ENCODE data around the gene AQP2.

Gene AQP2

DNA sequence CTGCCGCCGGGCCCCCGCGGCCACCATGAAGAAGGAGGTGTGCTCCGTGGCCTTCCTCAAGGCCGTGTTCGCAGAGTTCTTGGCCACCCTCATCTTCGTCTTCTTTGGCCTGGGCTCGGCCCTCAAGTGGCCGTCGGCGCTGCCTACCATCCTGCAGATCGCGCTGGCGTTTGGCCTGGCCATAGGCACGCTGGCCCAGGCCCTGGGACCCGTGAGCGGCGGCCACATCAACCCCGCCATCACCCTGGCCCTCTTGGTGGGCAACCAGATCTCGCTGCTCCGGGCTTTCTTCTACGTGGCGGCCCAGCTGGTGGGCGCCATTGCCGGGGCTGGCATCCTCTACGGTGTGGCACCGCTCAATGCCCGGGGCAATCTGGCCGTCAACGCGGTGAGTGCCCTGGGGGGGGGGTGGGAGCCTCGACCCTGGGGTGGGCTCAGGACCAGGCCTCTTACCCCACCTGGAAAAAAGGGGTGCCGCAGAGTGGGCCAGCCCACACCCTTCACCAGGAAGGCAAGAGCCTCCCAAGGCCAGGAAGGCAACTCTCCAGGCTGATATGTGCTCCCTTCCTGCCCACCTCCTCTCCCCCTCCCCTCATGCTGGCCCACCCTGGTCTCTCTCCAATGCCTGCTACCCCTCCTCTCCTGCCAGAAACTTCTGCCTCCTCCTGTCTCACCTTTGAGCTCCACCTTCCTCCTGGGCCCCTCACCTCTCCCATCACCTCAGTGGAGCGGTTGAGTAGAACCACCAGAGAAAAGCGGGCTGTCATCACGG, 11.6 kb downstream of the AQP2 start:
- peaks cover 43% of the 10 kb centered on the region for H3K4me1 ChIP-seq
- H3K36me3 ChIP-seq = no peaks in the 10 kb centered on the region
- H3K4me3 ChIP-seq = peak overlapping the region; percentile 66; the same call in 1 of the 2 replicates
- no peaks in the 10 kb centered on the region for H4K20me1 ChIP-seq
- H3K9me3 ChIP-seq = no peaks in the 10 kb centered on the region
- no peak overlapping the region for H3K9ac ChIP-seq
- H3K27me3 ChIP-seq = peaks cover 95% of the 10 kb centered on the region
- no peak overlapping the region for H3K27ac ChIP-seq
- no peak for TF ChIP-seq Cebpa-rat (IDR thresholded peaks at IDR 0.05)
- H3K4me2 ChIP-seq = peak overlapping the region; percentile 34; the same call in 1 of the 2 replicates

DNA sequence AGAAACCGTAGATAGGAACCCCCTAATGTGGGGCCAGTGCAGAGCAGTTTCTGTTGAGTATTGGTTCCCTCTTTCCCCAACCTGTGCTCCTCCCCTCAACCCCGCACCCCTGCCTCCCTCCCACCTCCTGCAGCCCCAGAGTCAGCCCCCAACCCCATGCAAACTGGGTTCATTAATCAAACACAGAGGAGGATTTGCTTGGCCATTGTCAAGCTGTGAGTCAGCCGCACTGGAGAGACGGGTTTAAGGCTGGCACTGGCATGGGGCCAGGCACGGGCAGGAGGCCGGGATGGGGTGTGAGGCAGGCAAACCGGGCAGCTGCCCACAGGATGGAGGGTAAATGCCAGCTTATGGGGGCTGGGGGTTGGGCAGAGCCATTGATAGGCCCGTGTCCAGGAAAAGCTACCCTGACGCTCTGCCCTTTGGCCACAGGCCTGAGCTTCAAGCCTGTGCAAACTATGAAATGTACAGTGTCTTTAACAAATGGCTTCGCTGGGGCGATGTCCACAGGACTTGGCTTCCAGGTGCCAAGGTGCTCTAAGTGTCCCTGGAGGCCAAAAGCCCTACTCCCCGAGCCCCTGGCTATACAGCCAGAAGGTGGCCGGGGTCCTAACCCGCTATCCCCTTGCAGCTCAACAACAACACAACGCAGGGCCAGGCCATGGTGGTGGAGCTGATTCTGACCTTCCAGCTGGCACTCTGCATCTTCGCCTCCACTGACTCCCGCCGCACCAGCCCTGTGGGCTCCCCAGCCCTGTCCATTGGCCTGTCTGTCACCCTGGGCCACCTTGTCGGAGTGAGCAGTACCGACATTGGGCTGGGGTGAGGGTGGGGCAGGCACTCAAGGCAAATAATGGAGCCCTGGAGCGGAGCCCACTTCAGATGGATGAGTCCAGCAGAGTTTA, 12.6 kb downstream of the AQP2 start:
- no peaks in the 10 kb centered on the region for H4K20me1 ChIP-seq
- peaks cover 49% of the 10 kb centered on the region for H3K4me1 ChIP-seq
- H3K9me3 ChIP-seq = no peaks in the 10 kb centered on the region
- H3K4me3 ChIP-seq = no peak overlapping the region
- TF ChIP-seq Cebpa-rat (IDR thresholded peaks at IDR 0.05) = no peak
- no peaks in the 10 kb centered on the region for H3K36me3 ChIP-seq
- H3K27ac ChIP-seq = no peak overlapping the region
- H3K9ac ChIP-seq = no peak overlapping the region
- peaks cover 92% of the 10 kb centered on the region for H3K27me3 ChIP-seq
- H3K4me2 ChIP-seq = no peak overlapping the region

- Histone ChIP-seq H3K36me3 (no peaks in the 10 kb centered on the region), H3K27me3 (peaks cover 86% of the 10 kb centered on the region), H3K9ac (no peak overlapping the region), H3K9me3 (no peaks in the 10 kb centered on the region), H3K4me2 (peak overlapping the region; percentile 50), H3K27ac (no peak overlapping the region), H3K4me1 (peaks cover 48% of the 10 kb centered on the region), H3K4me3 (no peak overlapping the region), H4K20me1 (no peaks in the 10 kb centered on the region)
- TF ChIP-seq Cebpa-rat (IDR thresholded peaks at IDR 0.05) = no peak
These were observed 13.7 kb downstream of the AQP2 start for GRCh38 chr12:49963976-49964815.

DNA sequence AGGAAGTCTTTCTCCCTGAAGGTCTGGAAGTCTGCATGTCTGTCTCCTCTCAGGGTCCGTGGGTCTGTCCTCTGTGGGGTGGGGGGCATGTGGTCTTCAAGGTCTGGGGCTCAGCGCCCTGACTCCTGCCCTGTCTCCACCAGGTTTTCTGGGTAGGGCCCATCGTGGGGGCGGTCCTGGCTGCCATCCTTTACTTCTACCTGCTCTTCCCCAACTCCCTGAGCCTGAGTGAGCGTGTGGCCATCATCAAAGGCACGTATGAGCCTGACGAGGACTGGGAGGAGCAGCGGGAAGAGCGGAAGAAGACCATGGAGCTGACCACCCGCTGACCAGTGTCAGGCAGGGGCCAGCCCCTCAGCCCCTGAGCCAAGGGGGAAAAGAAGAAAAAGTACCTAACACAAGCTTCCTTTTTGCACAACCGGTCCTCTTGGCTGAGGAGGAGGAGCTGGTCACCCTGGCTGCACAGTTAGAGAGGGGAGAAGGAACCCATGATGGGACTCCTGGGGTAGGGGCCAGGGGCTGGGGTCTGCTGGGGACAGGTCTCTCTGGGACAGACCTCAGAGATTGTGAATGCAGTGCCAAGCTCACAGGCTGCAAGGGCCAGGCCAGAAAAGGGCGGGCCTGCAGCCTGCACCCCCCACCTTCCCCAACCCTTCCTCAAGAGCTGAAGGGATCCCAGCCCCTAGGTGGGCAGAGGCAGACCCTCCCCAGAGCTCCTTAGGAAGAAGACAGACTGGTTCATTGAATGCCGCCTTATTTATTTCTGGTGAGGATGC, 14.5 kb downstream of the AQP2 start:
- no peaks in the 10 kb centered on the region for H3K9me3 ChIP-seq
- H4K20me1 ChIP-seq = no peaks in the 10 kb centered on the region
- TF ChIP-seq Cebpa-rat (IDR thresholded peaks at IDR 0.05) = no peak
- H3K4me3 ChIP-seq = no peak overlapping the region
- no peak overlapping the region for H3K27ac ChIP-seq
- peaks cover 48% of the 10 kb centered on the region for H3K4me1 ChIP-seq
- no peaks in the 10 kb centered on the region for H3K36me3 ChIP-seq
- no peak overlapping the region for H3K9ac ChIP-seq
- peaks cover 83% of the 10 kb centered on the region for H3K27me3 ChIP-seq
- peak overlapping the region; percentile 50 for H3K4me2 ChIP-seq

- H3K4me3 ChIP-seq = no peak overlapping the region
- H3K4me2 ChIP-seq = no peak overlapping the region
- H4K20me1 ChIP-seq = no peaks in the 10 kb centered on the region
- H3K27ac ChIP-seq = no peak overlapping the region
- TF ChIP-seq Cebpa-rat (IDR thresholded peaks at IDR 0.05) = no peak
- no peaks in the 10 kb centered on the region for H3K36me3 ChIP-seq
- no peak overlapping the region for H3K9ac ChIP-seq
- peaks cover 43% of the 10 kb centered on the region for H3K4me1 ChIP-seq
- H3K27me3 ChIP-seq = peaks cover 77% of the 10 kb centered on the region
- H3K9me3 ChIP-seq = no peaks in the 10 kb centered on the region
These were observed 15.3 kb downstream of the AQP2 start for GRCh38 chr12:49965836-49966235.

DNA sequence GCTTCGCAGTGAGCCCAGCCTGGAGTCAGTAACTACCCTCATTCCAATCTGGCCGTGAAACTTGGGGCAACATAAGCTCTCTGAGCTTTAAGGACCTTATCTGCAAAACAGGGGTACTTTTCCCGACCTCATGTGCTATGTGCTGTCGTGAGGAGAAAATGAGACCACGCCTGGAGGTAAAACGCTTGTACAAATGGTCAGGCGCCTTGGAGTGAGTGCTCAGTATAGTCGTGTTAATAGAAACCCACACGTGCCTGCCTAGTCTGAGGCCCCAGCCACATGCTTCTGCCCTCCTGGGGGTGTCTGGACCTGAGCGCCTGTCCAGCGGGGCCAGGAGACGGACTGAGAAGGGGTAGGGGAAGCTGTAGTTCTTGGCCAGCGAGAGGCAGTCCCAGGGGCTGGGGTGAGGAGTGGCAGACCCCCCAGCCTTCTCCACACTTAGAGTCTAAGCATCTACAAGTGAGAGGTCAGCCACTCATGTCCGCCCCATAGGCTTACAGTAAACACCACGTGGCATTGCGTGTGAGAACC, 16.0 kb downstream of the AQP2 start:
- Histone ChIP-seq H3K9ac (no peak overlapping the region), H3K27ac (no peak overlapping the region), H3K36me3 (no peaks in the 10 kb centered on the region), H3K4me3 (no peak overlapping the region), H3K4me1 (peaks cover 36% of the 10 kb centered on the region), H3K4me2 (peak overlapping the region; percentile 90), H4K20me1 (no peaks in the 10 kb centered on the region), H3K27me3 (peaks cover 70% of the 10 kb centered on the region), H3K9me3 (no peaks in the 10 kb centered on the region)
- no peak for TF ChIP-seq Cebpa-rat (IDR thresholded peaks at IDR 0.05)

- H3K9ac ChIP-seq = no peak overlapping the region
- peak overlapping the region; percentile 57 for H3K4me3 ChIP-seq
- no peak for TF ChIP-seq Cebpa-rat (IDR thresholded peaks at IDR 0.05)
- H3K4me1 ChIP-seq = peaks cover 37% of the 10 kb centered on the region
- peak overlapping the region; percentile 90 for H3K4me2 ChIP-seq
- H4K20me1 ChIP-seq = no peaks in the 10 kb centered on the region
- H3K27me3 ChIP-seq = peaks cover 64% of the 10 kb centered on the region
- no peaks in the 10 kb centered on the region for H3K36me3 ChIP-seq
- no peak overlapping the region for H3K27ac ChIP-seq
- no peaks in the 10 kb centered on the region for H3K9me3 ChIP-seq
These were observed 16.7 kb downstream of the AQP2 start for GRCh38 chr12:49967042-49967776.

DNA sequence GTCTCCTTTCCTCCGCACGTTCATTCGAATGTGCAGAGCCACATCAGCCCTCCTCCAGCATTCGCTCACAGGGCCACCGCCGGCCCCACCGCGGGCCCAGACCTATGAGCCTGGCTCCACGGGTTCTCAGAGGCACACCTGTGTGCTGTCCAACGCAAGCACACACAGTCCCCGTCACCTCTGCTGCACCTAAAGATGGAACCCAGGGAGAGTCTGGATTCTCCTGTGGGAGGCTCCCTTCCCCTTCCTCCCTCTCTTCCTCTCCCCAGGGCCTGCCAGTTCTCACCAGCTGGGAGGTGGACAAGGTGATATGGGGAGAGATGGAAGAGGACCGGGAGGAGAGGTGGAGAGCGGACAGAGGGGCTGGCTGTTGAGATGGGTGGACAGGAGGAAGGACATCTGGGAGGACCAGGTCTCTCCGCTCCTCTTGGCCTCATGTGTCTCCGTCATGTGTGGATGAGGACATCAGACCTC, 17.3 kb downstream of the AQP2 start:
- Histone ChIP-seq H3K27ac (no peak overlapping the region), H3K4me1 (peaks cover 43% of the 10 kb centered on the region), H3K9ac (no peak overlapping the region), H4K20me1 (no peaks in the 10 kb centered on the region), H3K4me2 (peak overlapping the region; percentile 90), H3K27me3 (peaks cover 58% of the 10 kb centered on the region), H3K4me3 (peak overlapping the region; percentile 57), H3K9me3 (no peaks in the 10 kb centered on the region), H3K36me3 (no peaks in the 10 kb centered on the region)
- no peak for TF ChIP-seq Cebpa-rat (IDR thresholded peaks at IDR 0.05)

All from BLaER1 (cell line).